H9 (cell line): ENCODE measurements around the gene KBTBD2. TPM values are rescaled to one million over a fixed set of nuclear protein-coding genes. Genes with fewer than 3 reads are reported as not detected.
"Not testable (repeated sequence)": the region's sequence is repeated elsewhere in the genome, so short reads cannot be mapped to it uniquely, and the experiment has no call there.

ENCODE experiments used
- DNase-seq: peaks from one replicate; pipeline ENCODE4 v3.0.0-alpha.2; 2017
- H2AFZ ChIP-seq: one replicate; pipeline ENCODE4 v1.6.1; 2013; ENCODE audit warnings: mild to moderate bottlenecking, low read length, control low read depth, moderate library complexity
- H2AK5ac ChIP-seq: 2 replicates; pipeline ENCODE4 v1.6.1; 2013; ENCODE audit warnings: low read length, control low read depth, mixed read lengths; ENCODE audit not compliant: insufficient read length
- H2BK120ac ChIP-seq: one replicate; pipeline ENCODE4 v1.6.1; 2013; ENCODE audit warnings: low read depth, mild to moderate bottlenecking, low read length, control low read depth, inconsistent platforms; ENCODE audit not compliant: poor library complexity, severe bottlenecking
- H2BK12ac ChIP-seq: 2 replicates; pipeline ENCODE4 v1.6.1; 2013; ENCODE audit warnings: low read length, control low read depth, mixed read lengths, low read depth; ENCODE audit not compliant: insufficient read length
- H2BK15ac ChIP-seq: 2 replicates; pipeline ENCODE4 v1.6.1; 2013; ENCODE audit warnings: low read depth, low read length, control low read depth
- H2BK20ac ChIP-seq: one replicate; pipeline ENCODE4 v1.6.1; 2013; ENCODE audit warnings: low read depth, mild to moderate bottlenecking, low read length, control low read depth, inconsistent platforms; ENCODE audit not compliant: poor library complexity, severe bottlenecking
- H2BK5ac ChIP-seq: 2 replicates; pipeline ENCODE4 v1.6.1; 2013; ENCODE audit warnings: low read length, control low read depth, mixed read lengths; ENCODE audit not compliant: insufficient read length
- H3K14ac ChIP-seq: 2 replicates; pipeline ENCODE4 v1.6.1; 2013; ENCODE audit warnings: low read length, control low read depth; ENCODE audit not compliant: insufficient read depth
- H3K18ac ChIP-seq: 2 replicates; pipeline ENCODE4 v1.6.1; 2013; ENCODE audit warnings: low read depth, mild to moderate bottlenecking, mixed read lengths, low read length, control low read depth; ENCODE audit not compliant: insufficient read length
- H3K23ac ChIP-seq: 2 replicates; pipeline ENCODE4 v1.6.1; 2013; ENCODE audit warnings: low read length, control low read depth, mixed read lengths, low read depth; ENCODE audit not compliant: insufficient read length
- H3K23me2 ChIP-seq: 2 replicates; pipeline ENCODE4 v1.6.1; 2013; ENCODE audit warnings: low read depth, mild to moderate bottlenecking, mixed read lengths, low read length, control low read depth; ENCODE audit not compliant: insufficient read length, poor library complexity, severe bottlenecking
- H3K27ac ChIP-seq: 2 replicates; pipeline ENCODE4 v1.5.1; 2013; ENCODE audit warnings: low read length, control low read depth, mixed read lengths, low read depth; ENCODE audit not compliant: insufficient read length
- H3K27me3 ChIP-seq: 2 replicates; pipeline ENCODE4 v1.6.1; 2013; ENCODE audit warnings: low read length, control low read depth, inconsistent platforms; ENCODE audit not compliant: insufficient read depth
- H3K4ac ChIP-seq: 2 replicates; pipeline ENCODE4 v1.6.1; 2013; ENCODE audit warnings: low read depth, mild to moderate bottlenecking, control low read depth, inconsistent platforms, low read length, moderate library complexity
- H3K4me1 ChIP-seq: 2 replicates; pipeline ENCODE4 v1.6.1; 2013; ENCODE audit warnings: low read length, control low read depth, inconsistent platforms; ENCODE audit not compliant: insufficient read depth
- H3K4me2 ChIP-seq: 2 replicates; pipeline ENCODE4 v1.6.1; 2013; ENCODE audit warnings: low read length, control low read depth, mixed read lengths; ENCODE audit not compliant: insufficient read length, insufficient read depth
- H3K56ac ChIP-seq: 2 replicates; pipeline ENCODE4 v1.6.1; 2013; ENCODE audit warnings: low read depth, mild to moderate bottlenecking, mixed read lengths, low read length, control low read depth; ENCODE audit not compliant: insufficient read length
- H3K79me1 ChIP-seq: 2 replicates; pipeline ENCODE4 v1.6.1; 2013; ENCODE audit warnings: low read depth, mild to moderate bottlenecking, moderate library complexity, low read length, control low read depth, inconsistent platforms; ENCODE audit not compliant: insufficient read depth, poor library complexity, severe bottlenecking
- H3K79me2 ChIP-seq: 2 replicates; pipeline ENCODE4 v1.6.1; 2013; ENCODE audit warnings: low read length, control low read depth, inconsistent platforms; ENCODE audit not compliant: insufficient read depth
- H3K9ac ChIP-seq: 2 replicates; pipeline ENCODE4 v1.6.1; 2013; ENCODE audit warnings: low read length, control low read depth, mixed read lengths; ENCODE audit not compliant: insufficient read length; ENCODE audit errors: extremely low read depth
- H3K9me3 ChIP-seq: one replicate; pipeline ENCODE4 v1.6.1; 2013; ENCODE audit warnings: low read depth, low read length, inconsistent platforms; ENCODE audit not compliant: control insufficient read depth
- H3T11ph ChIP-seq: one replicate; pipeline ENCODE4 v1.6.1; 2013; ENCODE audit warnings: mild to moderate bottlenecking, low read length, control low read depth, inconsistent platforms
- H4K20me1 ChIP-seq: one replicate; pipeline ENCODE4 v1.6.1; 2013; ENCODE audit not compliant: control insufficient read depth, insufficient read length, insufficient read depth
- H4K5ac ChIP-seq: 2 replicates; pipeline ENCODE4 v1.6.1; 2013; ENCODE audit warnings: low read depth, mild to moderate bottlenecking, mixed read lengths, low read length, control low read depth; ENCODE audit not compliant: insufficient read length
- H4K8ac ChIP-seq: replicated peaks from 2 replicates; pipeline ENCODE4 v1.6.1; 2013; ENCODE audit warnings: low read length, control low read depth, mixed read lengths, low read depth; ENCODE audit not compliant: insufficient read length
- H4K91ac ChIP-seq: 2 replicates; pipeline ENCODE4 v1.6.1; 2013; ENCODE audit warnings: low read depth, mild to moderate bottlenecking, moderate library complexity, mixed read lengths, low read length, control low read depth; ENCODE audit not compliant: insufficient read length
- H3K27ac Mint-ChIP-seq, 3 experiments: 2 replicates in 2 of 3; 3 replicates in 1 of 3; pipeline ENCODE4 v1.8.0; 2020 to 2021; ENCODE audit warnings: mixed read lengths in 3 of 3, mild to moderate bottlenecking in 1 of 3, moderate library complexity in 1 of 3
- H3K27me3 Mint-ChIP-seq: 2 replicates; pipeline ENCODE4 v1.8.0; 2021; ENCODE audit warnings: low read depth, mild to moderate bottlenecking, moderate library complexity, mixed read lengths
- H3K36me3 Mint-ChIP-seq, 3 experiments: 2 replicates in 2 of 3; 3 replicates in 1 of 3; pipeline ENCODE4 v1.8.0; 2020 to 2021; ENCODE audit warnings: low read depth in 3 of 3, mixed read lengths in 3 of 3; ENCODE audit not compliant: insufficient read depth in 1 of 3
- H3K4me1 Mint-ChIP-seq, 2 experiments: 2 replicates each; pipeline ENCODE4 v1.8.0; 2020; ENCODE audit warnings: mixed read lengths in 2 of 2
- H3K4me3 Mint-ChIP-seq, 2 experiments: 2 replicates in 1 of 2; 3 replicates in 1 of 2; pipeline ENCODE4 v1.8.0; 2020 to 2021; ENCODE audit warnings: mild to moderate bottlenecking in 2 of 2, mixed read lengths in 2 of 2, moderate library complexity in 1 of 2
- H3K9me3 Mint-ChIP-seq, 2 experiments: 2 replicates in 1 of 2; 3 replicates in 1 of 2; pipeline ENCODE4 v1.8.0; 2020; ENCODE audit warnings: mild to moderate bottlenecking in 2 of 2, mixed read lengths in 2 of 2, moderate library complexity in 1 of 2
- WGBS: extraction: QIAGEN DNeasy Blood & Tissue Kit; methylation state at CpG from one replicate; pipeline ENCODE4 v1.1.7; 2013; ENCODE audit warnings: missing lambda C conversion rate, low lambda C conversion rate, mixed read lengths; ENCODE audit not compliant: insufficient read length; ENCODE audit errors: extremely low coverage; 5-methylcytosine and 5-hydroxymethylcytosine counted together
- total RNA-seq: library from RNA; stranded (reverse); gene quantifications from 2 replicates; pipeline ENCODE4 v1.2.1, GENCODE V29; 2021
- TF ChIP-seq, protein P1 (sequence below): fragments of 200-600 bp; sonication (generic); conservative IDR thresholded peaks from 3 replicates; pipeline ENCODE4 v1.8.0; 2021; ENCODE audit warnings: antibody characterized with exemption, mild to moderate bottlenecking

KBTBD2 gene
- total RNA-seq, 1 experiment from 2014 or later: 34.2 TPM

DNA sequence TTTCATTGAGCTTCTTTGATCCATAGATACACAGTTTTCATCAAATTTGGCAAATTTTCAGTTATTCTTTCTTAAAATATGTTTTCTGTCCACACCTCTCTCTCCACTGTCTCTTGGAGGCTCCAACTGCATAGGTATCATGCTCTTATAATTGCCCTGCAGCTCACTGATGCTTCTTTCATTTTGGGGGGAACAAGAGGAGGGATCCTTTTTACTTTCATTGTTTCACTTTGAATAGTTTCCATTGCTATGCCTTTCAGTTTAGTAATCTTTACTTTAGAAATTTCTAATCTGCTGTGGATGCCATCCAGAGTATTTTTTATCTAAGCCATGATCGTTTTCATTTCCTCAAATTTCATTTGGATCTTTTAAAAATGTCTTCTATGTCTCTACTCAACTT lies 32.9 kb downstream of the KBTBD2 start:
- no peak for DNase-seq
- Histone ChIP-seq H2AFZ (no peak overlapping the region), H2BK12ac (no peak overlapping the region), H3K79me1 (no peaks in the 10 kb centered on the region), H3T11ph (no peak overlapping the region), H2BK15ac (no peak overlapping the region), H3K9me3 (no peaks in the 10 kb centered on the region), H2BK120ac (no peak overlapping the region), H3K27me3 (no peaks in the 10 kb centered on the region), H4K8ac (no peak overlapping the region), H2BK20ac (no peak overlapping the region), H3K27ac (no peak overlapping the region), H3K4ac (no peak overlapping the region), H3K14ac (no peak overlapping the region), H3K23me2 (no peaks in the 10 kb centered on the region), H3K9ac (no peak overlapping the region), H3K23ac (no peak overlapping the region), H4K5ac (no peak overlapping the region), H3K79me2 (no peaks in the 10 kb centered on the region), H2BK5ac (no peak overlapping the region), H3K18ac (no peak overlapping the region), H3K4me1 (peaks cover 1% of the 10 kb centered on the region; the same call in 1 of the 2 replicates), H3K56ac (no peak overlapping the region), H3K4me2 (no peak overlapping the region), H4K91ac (no peak overlapping the region), H2AK5ac (no peak overlapping the region), H4K20me1 (no peaks in the 10 kb centered on the region)
- Mint-ChIP-seq H3K4me1 (peaks cover 16 to 31% of the 10 kb centered on the region in 2 experiments), H3K9me3 (no peaks in the 10 kb centered on the region; a peak in 1 of 5 replicates), H3K27me3 (peaks cover 11% of the 10 kb centered on the region), H3K4me3 (no peak overlapping the region), H3K36me3 (peaks cover 0 to 3% (median 2%) of the 10 kb centered on the region in 3 experiments; a peak in 3 of 7 replicates), H3K27ac (no peak overlapping the region)
- no CpG with 5 or more reads among the region's 1 CpG for WGBS
- TF ChIP-seq, protein P1, sequence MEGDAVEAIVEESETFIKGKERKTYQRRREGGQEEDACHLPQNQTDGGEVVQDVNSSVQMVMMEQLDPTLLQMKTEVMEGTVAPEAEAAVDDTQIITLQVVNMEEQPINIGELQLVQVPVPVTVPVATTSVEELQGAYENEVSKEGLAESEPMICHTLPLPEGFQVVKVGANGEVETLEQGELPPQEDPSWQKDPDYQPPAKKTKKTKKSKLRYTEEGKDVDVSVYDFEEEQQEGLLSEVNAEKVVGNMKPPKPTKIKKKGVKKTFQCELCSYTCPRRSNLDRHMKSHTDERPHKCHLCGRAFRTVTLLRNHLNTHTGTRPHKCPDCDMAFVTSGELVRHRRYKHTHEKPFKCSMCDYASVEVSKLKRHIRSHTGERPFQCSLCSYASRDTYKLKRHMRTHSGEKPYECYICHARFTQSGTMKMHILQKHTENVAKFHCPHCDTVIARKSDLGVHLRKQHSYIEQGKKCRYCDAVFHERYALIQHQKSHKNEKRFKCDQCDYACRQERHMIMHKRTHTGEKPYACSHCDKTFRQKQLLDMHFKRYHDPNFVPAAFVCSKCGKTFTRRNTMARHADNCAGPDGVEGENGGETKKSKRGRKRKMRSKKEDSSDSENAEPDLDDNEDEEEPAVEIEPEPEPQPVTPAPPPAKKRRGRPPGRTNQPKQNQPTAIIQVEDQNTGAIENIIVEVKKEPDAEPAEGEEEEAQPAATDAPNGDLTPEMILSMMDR: no peak

DNA sequence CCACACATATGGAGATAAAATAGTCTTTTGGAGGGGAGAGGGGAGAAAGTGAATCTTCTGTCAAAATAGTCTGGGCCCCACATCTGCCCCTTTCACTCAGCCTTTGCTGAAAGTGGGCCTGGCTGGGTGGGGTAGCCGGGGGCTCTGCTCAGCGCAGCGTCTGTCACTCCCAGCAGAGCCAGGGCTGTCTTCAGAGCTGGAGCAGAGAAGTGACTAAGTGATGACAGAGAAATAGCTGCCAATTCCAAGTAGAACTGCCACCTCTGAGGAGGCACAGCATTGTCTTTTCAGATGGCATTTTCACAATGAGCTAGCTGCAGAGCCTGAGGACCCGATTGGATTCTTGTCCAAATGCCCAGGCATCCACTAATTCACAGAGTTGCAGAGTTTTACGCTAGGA lies 34.5 kb downstream of the KBTBD2 start:
- H2BK15ac ChIP-seq, H2BK5ac ChIP-seq, DNase-seq, H2AFZ ChIP-seq, H3T11ph ChIP-seq, H3K27me3 ChIP-seq, H3K9ac ChIP-seq, H4K91ac ChIP-seq, H2BK20ac ChIP-seq, H3K56ac ChIP-seq, H3K27ac Mint-ChIP-seq, H3K9me3 ChIP-seq, H3K79me1 ChIP-seq, H3K79me2 ChIP-seq, H3K4me3 Mint-ChIP-seq, H3K9me3 Mint-ChIP-seq, H3K4ac ChIP-seq, H3K18ac ChIP-seq, H2AK5ac ChIP-seq, H3K23me2 ChIP-seq, H2BK120ac ChIP-seq, H3K4me2 ChIP-seq, H4K5ac ChIP-seq, H4K8ac ChIP-seq, H3K27ac ChIP-seq, H2BK12ac ChIP-seq, H3K23ac ChIP-seq, H4K20me1 ChIP-seq, H3K14ac ChIP-seq, H3K36me3 Mint-ChIP-seq, H3K4me1 ChIP-seq: not testable (repeated sequence)
- H3K4me1 Mint-ChIP-seq: peaks cover 13 to 20% of the 10 kb centered on the region in 2 experiments
- H3K27me3 Mint-ChIP-seq: peaks cover 13% of the 10 kb centered on the region
- WGBS: no CpG with 5 or more reads among the region's 5 CpGs
